Nephron progenitor cell (in vitro differentiated cells): ENCODE results near the gene TBKBP1.

Source experiments
- DNase-seq: peaks from one replicate; pipeline ENCODE4 v3.0.0; 2021
- H3K27ac Mint-ChIP-seq: 2 replicates; pipeline ENCODE4 v1.8.0; 2021; ENCODE audit warnings: mild to moderate bottlenecking, moderate library complexity, mixed read lengths
- H3K27me3 Mint-ChIP-seq: 2 replicates; pipeline ENCODE4 v1.8.0; 2021; ENCODE audit warnings: mild to moderate bottlenecking, low read depth, mixed read lengths; ENCODE audit not compliant: poor library complexity
- H3K36me3 Mint-ChIP-seq: 2 replicates; pipeline ENCODE4 v1.8.0; 2021; ENCODE audit warnings: low read depth, mixed read lengths
- H3K4me1 Mint-ChIP-seq: 2 replicates; pipeline ENCODE4 v1.8.0; 2021; ENCODE audit warnings: mixed read lengths
- H3K4me3 Mint-ChIP-seq: 2 replicates; pipeline ENCODE4 v1.8.0; 2021; ENCODE audit warnings: mild to moderate bottlenecking, moderate library complexity, mixed read lengths
- H3K9me3 Mint-ChIP-seq: 2 replicates; pipeline ENCODE4 v1.8.0; 2021; ENCODE audit warnings: mild to moderate bottlenecking, moderate library complexity, mixed read lengths
- CTCF ChIP-seq: fragments of 200-600 bp; sonication (generic); IDR thresholded peaks from 2 replicates; pipeline ENCODE4 v1.5.0; 2021; ENCODE audit warnings: antibody characterized with exemption

Gene TBKBP1

GRCh38 chr17:47700471-47701449 is 6.8 kb downstream of the TBKBP1 start:
- no peak for DNase-seq
- Mint-ChIP-seq H3K27me3 (peaks cover 9% of the 10 kb centered on the region), H3K4me1 (peaks cover 70% of the 10 kb centered on the region), H3K9me3 (no peaks in the 10 kb centered on the region), H3K36me3 (peaks cover 24% of the 10 kb centered on the region), H3K27ac (peak overlapping the region; percentile 92), H3K4me3 (no peak overlapping the region)
- no peak for TF ChIP-seq CTCF

DNA sequence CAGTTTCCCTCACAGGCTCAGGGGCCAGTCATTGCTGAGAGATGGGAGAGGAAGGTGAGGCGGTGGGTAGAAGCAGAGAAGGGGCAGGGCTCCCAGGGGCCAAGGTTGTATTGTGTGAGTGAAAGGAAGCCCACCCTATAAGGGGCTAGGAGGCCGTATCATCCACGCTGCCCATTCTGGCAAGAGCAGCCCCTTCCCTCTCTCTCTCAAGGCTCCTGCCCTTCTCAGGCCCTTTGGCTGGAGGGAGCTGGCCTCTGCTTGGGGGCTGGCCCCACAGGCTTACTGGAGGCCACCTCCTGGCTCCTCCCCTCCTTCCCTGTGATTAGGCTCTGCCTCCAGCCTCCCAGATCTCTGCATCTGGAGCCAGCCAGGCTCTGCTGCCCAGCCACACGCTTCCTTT is 7.6 kb downstream of the TBKBP1 start:
- Mint-ChIP-seq H3K27me3 (peaks cover 11% of the 10 kb centered on the region), H3K9me3 (no peaks in the 10 kb centered on the region), H3K27ac (peak overlapping the region; percentile 92), H3K4me1 (peaks cover 67% of the 10 kb centered on the region), H3K36me3 (peaks cover 28% of the 10 kb centered on the region), H3K4me3 (peak overlapping the region; percentile 47)
- peak; percentile 61 for DNase-seq
- no peak for TF ChIP-seq CTCF

DNA sequence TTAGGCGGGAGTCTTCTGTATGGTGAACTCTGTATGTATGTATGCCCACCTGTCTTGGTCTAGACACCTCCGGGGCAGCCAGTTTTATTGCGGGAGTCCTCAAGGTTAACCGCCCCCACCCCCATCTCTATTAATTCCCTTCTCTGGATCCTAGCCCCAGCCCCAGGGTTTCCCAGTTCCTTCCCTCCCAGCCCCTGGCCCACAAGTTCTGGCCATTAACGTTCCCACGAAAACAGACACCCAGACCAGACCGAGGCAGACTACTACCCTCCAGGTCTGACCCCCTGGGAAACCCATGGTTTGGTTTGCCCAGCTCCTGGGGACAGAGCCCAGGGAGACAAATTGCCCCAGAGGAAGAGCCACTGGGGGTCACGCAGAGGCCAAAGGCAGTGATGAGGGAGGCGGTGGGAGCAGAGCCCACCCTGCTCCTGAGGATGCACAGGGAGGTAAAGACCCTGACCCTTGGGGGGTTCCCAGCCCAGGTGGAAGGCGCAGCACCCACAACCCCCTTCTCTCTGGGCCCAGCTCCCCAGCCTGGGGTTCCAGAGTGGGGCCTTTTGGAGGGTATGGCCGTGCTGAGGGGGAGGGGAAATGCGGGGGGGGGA is 8.5 kb downstream of the TBKBP1 start:
- H3K9me3 Mint-ChIP-seq = no peaks in the 10 kb centered on the region
- peaks cover 33% of the 10 kb centered on the region for H3K36me3 Mint-ChIP-seq
- peaks cover 17% of the 10 kb centered on the region for H3K27me3 Mint-ChIP-seq
- peak overlapping the region; percentile 83 for H3K27ac Mint-ChIP-seq
- no peak for DNase-seq
- peaks cover 63% of the 10 kb centered on the region for H3K4me1 Mint-ChIP-seq
- TF ChIP-seq CTCF = no peak
- peak overlapping the region; percentile 47 for H3K4me3 Mint-ChIP-seq

DNA sequence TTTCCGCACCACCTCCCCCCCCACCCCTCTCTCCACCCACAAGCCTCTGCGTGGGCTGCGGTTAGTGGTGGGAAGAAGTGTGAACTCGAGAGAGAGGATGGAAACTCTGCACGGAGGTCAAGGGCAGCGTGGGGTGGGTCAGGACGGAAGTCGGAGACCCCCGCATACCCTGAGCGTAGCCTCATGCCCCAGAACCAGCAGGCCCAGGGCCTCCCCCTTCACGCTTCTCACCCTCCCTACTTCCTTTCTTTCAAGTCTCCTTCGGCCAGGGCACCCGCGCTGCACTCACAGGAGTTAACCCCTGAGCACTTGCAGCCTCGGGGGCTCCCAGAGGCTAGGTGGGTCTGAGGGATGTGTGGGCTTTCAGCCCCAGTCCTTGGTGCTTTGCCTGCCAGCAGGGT is 9.2 kb downstream of the TBKBP1 start:
- H3K4me3 Mint-ChIP-seq = no peak overlapping the region
- peaks cover 33% of the 10 kb centered on the region for H3K36me3 Mint-ChIP-seq
- H3K27ac Mint-ChIP-seq = no peak overlapping the region
- DNase-seq = peak; percentile 8
- no peaks in the 10 kb centered on the region for H3K9me3 Mint-ChIP-seq
- H3K27me3 Mint-ChIP-seq = peaks cover 24% of the 10 kb centered on the region
- peaks cover 68% of the 10 kb centered on the region for H3K4me1 Mint-ChIP-seq
- no peak for TF ChIP-seq CTCF

- peaks cover 28% of the 10 kb centered on the region for H3K27me3 Mint-ChIP-seq
- no peak overlapping the region for H3K4me3 Mint-ChIP-seq
Measured at GRCh38 chr17:47703671-47704070, 9.7 kb downstream of the TBKBP1 start.

More at GRCh38 chr17:47703671-47704070, 9.7 kb downstream of the TBKBP1 start:
- Mint-ChIP-seq H3K4me1 (peaks cover 70% of the 10 kb centered on the region), H3K27ac (no peak overlapping the region), H3K9me3 (no peaks in the 10 kb centered on the region), H3K36me3 (peaks cover 33% of the 10 kb centered on the region)
- DNase-seq = no peak
- TF ChIP-seq CTCF = no peak
